ENCODE data around the gene ARHGAP27.

Gene ARHGAP27

GRCh38 chr17:45380046-45380765 lies 52.5 kb downstream of the ARHGAP27 start:
- DNase-seq (ENCODE audit: low read depth, low spot score) = no peak
- no peak overlapping the region for H3K4me3 ChIP-seq (ENCODE audit: low read depth, low read length)
- TF ChIP-seq CTCF (IDR thresholded peaks at IDR 0.05; ENCODE audit: low read depth, low read length) = no peak
- in situ Hi-C loops (cut with HindIII; ENCODE audit: low sequenced_read_pairs) = no loop called here

GRCh38 chr17:45377401-45377800 lies 55.3 kb downstream of the ARHGAP27 start:
- DNase-seq (ENCODE audit: low read depth, low spot score) = no peak
- TF ChIP-seq CTCF (IDR thresholded peaks at IDR 0.05; ENCODE audit: low read depth, low read length) = no peak
- in situ Hi-C loops (cut with HindIII; ENCODE audit: low sequenced_read_pairs) = no loop called here
- no peak overlapping the region for H3K4me3 ChIP-seq (ENCODE audit: low read depth, low read length)

DNA sequence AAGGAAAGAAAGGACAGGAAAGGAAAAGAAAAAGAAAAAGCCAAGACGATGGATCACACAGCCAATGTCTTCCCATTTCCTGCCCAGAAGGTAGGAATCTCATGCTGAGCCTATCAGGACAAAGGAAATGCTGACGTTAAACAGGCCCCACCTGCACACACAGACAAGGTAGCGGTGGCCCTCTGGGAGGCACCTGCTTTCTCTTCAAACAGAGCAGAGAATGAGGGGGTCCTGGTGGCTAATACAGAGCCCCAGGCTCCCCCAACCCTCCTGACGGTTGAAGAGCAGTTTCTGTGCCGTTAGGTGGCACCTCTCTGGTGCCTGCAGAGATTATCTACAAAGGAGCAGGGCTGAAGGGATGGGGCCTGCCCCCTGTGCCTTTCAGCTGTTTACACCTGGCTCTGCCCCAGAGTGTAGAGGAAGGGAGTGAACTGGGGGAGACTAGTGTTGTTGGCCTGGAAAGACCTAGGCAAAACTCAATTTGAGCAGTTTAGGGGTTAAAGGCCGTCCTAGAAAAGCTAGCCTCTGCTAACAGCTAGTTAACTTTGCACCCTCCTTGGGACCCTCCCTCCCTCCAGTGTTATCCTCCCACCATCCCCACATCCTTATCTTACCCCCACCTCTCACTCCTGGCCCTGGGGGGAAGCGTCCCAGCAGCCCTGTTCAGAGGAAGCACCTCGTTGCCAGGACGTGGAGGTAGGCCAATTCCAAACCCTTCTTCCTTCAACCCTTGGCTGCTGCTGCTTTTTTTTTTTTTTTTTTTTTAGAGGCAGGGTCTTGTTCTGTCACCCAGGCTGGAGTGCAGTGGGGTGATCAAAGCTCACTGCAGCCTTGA lies 56.3 kb downstream of the ARHGAP27 start:
- no peak for TF ChIP-seq CTCF (IDR thresholded peaks at IDR 0.05; ENCODE audit: low read depth, low read length)
- H3K4me3 ChIP-seq (ENCODE audit: low read depth, low read length) = no peak overlapping the region
- in situ Hi-C loops (cut with HindIII; ENCODE audit: low sequenced_read_pairs) = no loop called here
- no peak for DNase-seq (ENCODE audit: low read depth, low spot score)

DNA sequence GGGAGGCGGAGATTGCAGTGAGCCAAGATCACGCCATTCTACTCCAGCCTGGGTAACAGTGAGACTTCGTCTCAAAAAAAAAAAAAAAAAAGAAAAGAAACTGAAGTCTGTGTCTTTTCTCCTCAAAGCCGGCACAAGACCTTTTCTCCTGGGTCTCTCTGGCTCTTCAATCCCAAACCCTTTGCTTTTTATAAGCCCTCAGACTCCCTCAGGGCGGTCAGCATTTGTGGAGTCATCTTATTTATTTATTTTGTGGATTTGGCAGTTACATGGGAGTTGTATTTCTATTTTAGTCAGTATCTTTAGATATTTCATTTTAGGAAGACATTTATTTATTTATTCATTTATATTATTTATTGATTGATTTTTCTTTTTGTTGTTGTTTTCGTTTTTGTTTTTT lies 58.2 kb downstream of the ARHGAP27 start:
- in situ Hi-C loops (cut with HindIII; ENCODE audit: low sequenced_read_pairs) = no loop called here
- TF ChIP-seq CTCF (IDR thresholded peaks at IDR 0.05; ENCODE audit: low read depth, low read length) = no peak
- no peak overlapping the region for H3K4me3 ChIP-seq (ENCODE audit: low read depth, low read length)
- no peak for DNase-seq (ENCODE audit: low read depth, low spot score)

- no peak for TF ChIP-seq CTCF (IDR thresholded peaks at IDR 0.05; ENCODE audit: low read depth, low read length)
- in situ Hi-C loops (cut with HindIII; ENCODE audit: low sequenced_read_pairs) = no loop called here
- no peak overlapping the region for H3K4me3 ChIP-seq (ENCODE audit: low read depth, low read length)
- DNase-seq (ENCODE audit: low read depth, low spot score) = no peak
Measured at GRCh38 chr17:45372325-45372869, 60.3 kb downstream of the ARHGAP27 start.

GRCh38 chr17:45371414-45372324 lies 61.0 kb downstream of the ARHGAP27 start:
- no peak for TF ChIP-seq CTCF (IDR thresholded peaks at IDR 0.05; ENCODE audit: low read depth, low read length)
- no peak overlapping the region for H3K4me3 ChIP-seq (ENCODE audit: low read depth, low read length)
- DNase-seq (ENCODE audit: low read depth, low spot score) = peak; percentile 98
- in situ Hi-C loops (cut with HindIII; ENCODE audit: low sequenced_read_pairs) = no loop called here

Measured in astrocyte of the spinal cord (primary cell).